SK-N-SH (cell line): ENCODE results near the gene CDC42EP3. TPM values are rescaled to one million over a fixed set of nuclear protein-coding genes. Genes with fewer than 3 reads are reported as not detected.

Experiments used
- CTCF ChIA-PET: fragments of 300-600, 350-600 bp; formaldehyde crosslinking; extraction: SDS; loops from one replicate; lab custom pipeline; 2021; lab: Yijun Ruan, JAX
- POLR2A ChIA-PET: fragments of 350-600 bp; sonication (Branson Sonifier 250); formaldehyde crosslinking; extraction: SDS; loops from one replicate; lab custom pipeline; 2020; ENCODE audit warnings: antibody characterized with exemption, inconsistent platforms; lab: Yijun Ruan, JAX
- DNase-seq: peaks from one replicate; pipeline ENCODE4 v3.0.0; 2012
- H2AFZ ChIP-seq: fragments of 200-600 bp; sonication (generic); 2 replicates; pipeline ENCODE4 v1.8.1; 2016; ENCODE audit warnings: antibody characterized with exemption, mild to moderate bottlenecking, low read depth
- H3F3A ChIP-seq: fragments of 200-600 bp; sonication (generic); replicated peaks from 2 replicates; pipeline ENCODE3; 2016; ENCODE audit warnings: antibody characterized with exemption, mild to moderate bottlenecking; ENCODE audit not compliant: insufficient read depth
- H3K27ac ChIP-seq, 2 experiments: fragments of 200-500 bp in 1 of 2; fragments of 200-600 bp in 1 of 2; sonication (Bioruptor generic) in 1 of 2; sonication (generic), shearing (Covaris generic) in 1 of 2; 2 replicates each; pipeline versions ENCODE4 v1.5.1 to v1.6.1; 2014 to 2016; ENCODE audit warnings: low read depth in 2 of 2, inconsistent platforms in 1 of 2, low read length in 1 of 2, mild to moderate bottlenecking in 1 of 2, mixed read lengths in 1 of 2
- H3K27me3 ChIP-seq: fragments of 200-600 bp; sonication (generic), shearing (Covaris generic); 2 replicates; pipeline ENCODE4 v1.6.1; 2016; ENCODE audit warnings: mixed run types; ENCODE audit not compliant: insufficient read depth
- H3K36me3 ChIP-seq, 2 experiments: fragments of 200-500 bp in 1 of 2; fragments of 200-600 bp in 1 of 2; sonication (Bioruptor generic) in 1 of 2; sonication (generic) in 1 of 2; replicated peaks in 1 of 2; 2 replicates each; pipeline versions ENCODE3 to v1.5.1; 2014 to 2016; ENCODE audit warnings: low read length in 1 of 2, mild to moderate bottlenecking in 1 of 2; ENCODE audit not compliant: insufficient read depth in 2 of 2, control insufficient read depth in 1 of 2
- H3K4me1 ChIP-seq, 2 experiments: fragments of 200-500 bp in 1 of 2; fragments of 200-600 bp in 1 of 2; sonication (Bioruptor generic) in 1 of 2; sonication (generic), shearing (Covaris generic) in 1 of 2; 2 replicates each; pipeline versions ENCODE4 v1.5.1 to v1.6.1; 2014 to 2016; ENCODE audit warnings: low read depth in 1 of 2, low read length in 1 of 2, mixed run types in 1 of 2; ENCODE audit not compliant: insufficient read depth in 2 of 2, control insufficient read depth in 1 of 2
- H3K4me2 ChIP-seq: fragments of 200-600 bp; sonication (generic), shearing (Covaris generic); 2 replicates; pipeline ENCODE4 v1.6.1; 2017; ENCODE audit warnings: mixed run types
- H3K4me3 ChIP-seq, 2 experiments: fragments of 200-500 bp in 1 of 2; fragments of 200-600 bp in 1 of 2; sonication (Bioruptor generic) in 1 of 2; sonication (generic), shearing (Covaris generic) in 1 of 2; 2 replicates each; pipeline versions ENCODE4 v1.5.1 to v1.8.1; 2014 to 2016; ENCODE audit warnings: low read depth in 2 of 2, inconsistent platforms in 1 of 2, low read length in 1 of 2, mild to moderate bottlenecking in 1 of 2, mixed read lengths in 1 of 2, moderate library complexity in 1 of 2
- H3K79me2 ChIP-seq: fragments of 200-600 bp; sonication (generic); 2 replicates; pipeline ENCODE4 v1.8.1; 2017; ENCODE audit warnings: mild to moderate bottlenecking; ENCODE audit not compliant: insufficient read depth
- H3K9ac ChIP-seq: fragments of 200-600 bp; sonication (generic); 2 replicates; pipeline ENCODE4 v1.6.1; 2017; ENCODE audit warnings: mixed run types
- H3K9me2 ChIP-seq: fragments of 200-600 bp; sonication (generic); 2 replicates; pipeline ENCODE4 v1.6.1; 2017; ENCODE audit warnings: mixed run types
- H3K9me3 ChIP-seq: fragments of 200-600 bp; sonication (generic); 2 replicates; pipeline ENCODE4 v1.6.1; 2017; ENCODE audit warnings: mixed run types, mild to moderate bottlenecking, moderate library complexity
- H4K20me1 ChIP-seq: fragments of 200-600 bp; sonication (generic); 2 replicates; pipeline ENCODE4 v1.6.1; 2017; ENCODE audit warnings: mild to moderate bottlenecking, mixed run types; ENCODE audit not compliant: insufficient read depth
- CTCF ChIP-seq: fragments of 200-600 bp; sonication (generic); IDR thresholded peaks from 2 replicates; pipeline ENCODE4 v1.6.1; 2017; ENCODE audit warnings: antibody characterized with exemption, mild to moderate bottlenecking, moderate library complexity
- ELF1 ChIP-seq: IDR thresholded peaks from 2 replicates; pipeline ENCODE4 v1.4.0; 2012
- EP300 ChIP-seq, 2 experiments: IDR thresholded peaks; 2 replicates each; pipeline versions ENCODE4 v1.4.0 to v1.6.1; 2012; ENCODE audit warnings: borderline replicate concordance in 1 of 2, low read depth in 1 of 2, low read length in 1 of 2
- FOSL2 ChIP-seq: IDR thresholded peaks from 2 replicates; pipeline ENCODE4 v1.4.0; 2012; ENCODE audit warnings: low read depth, mild to moderate bottlenecking, moderate library complexity, borderline replicate concordance
- FOXJ3 ChIP-seq: sonication (generic); formaldehyde crosslinking; IDR thresholded peaks from 2 replicates; pipeline ENCODE4 v1.5.1; 2020; ENCODE audit warnings: mild to moderate bottlenecking, missing genetic modification reagents
- GABPA ChIP-seq: IDR thresholded peaks from 2 replicates; pipeline ENCODE4 v1.4.0; 2012; ENCODE audit warnings: low read depth, mild to moderate bottlenecking
- GATA2 ChIP-seq: sonication (generic); formaldehyde crosslinking; IDR thresholded peaks from 2 replicates; pipeline ENCODE4 v1.5.0; 2020; ENCODE audit warnings: mild to moderate bottlenecking, missing genetic modification reagents
- JUND ChIP-seq: IDR thresholded peaks from 2 replicates; pipeline ENCODE4 v1.4.0; 2012
- MAX ChIP-seq: IDR thresholded peaks from 2 replicates; pipeline ENCODE4 v1.4.0; 2012; ENCODE audit warnings: low read depth
- MXI1 ChIP-seq: IDR thresholded peaks from 2 replicates; pipeline ENCODE4 v1.6.1; 2012; ENCODE audit warnings: mild to moderate bottlenecking, low read depth, low read length, improper control_type of control experiment
- NFIC ChIP-seq: IDR thresholded peaks from 2 replicates; pipeline ENCODE4 v1.4.0; 2012; ENCODE audit warnings: borderline replicate concordance
- PBX3 ChIP-seq: IDR thresholded peaks from 2 replicates; pipeline ENCODE4; 2012
- RAD21 ChIP-seq: IDR thresholded peaks from 2 replicates; pipeline ENCODE4 v1.6.1; 2012; ENCODE audit warnings: mild to moderate bottlenecking, low read length
- SIN3A ChIP-seq: IDR thresholded peaks from 2 replicates; pipeline ENCODE4 v1.6.1; 2012; ENCODE audit warnings: low read depth, mild to moderate bottlenecking, low read length, moderate library complexity, borderline replicate concordance
- SMC3 ChIP-seq: IDR thresholded peaks from 2 replicates; pipeline ENCODE4 v1.6.1; 2012; ENCODE audit warnings: low read depth, low read length, improper control_type of control experiment
- TAF1 ChIP-seq: IDR thresholded peaks from 2 replicates; pipeline ENCODE4 v1.6.1; 2012; ENCODE audit warnings: low read depth, mild to moderate bottlenecking, low read length, moderate library complexity, borderline replicate concordance
- TCF12 ChIP-seq: IDR thresholded peaks from 2 replicates; pipeline ENCODE4 v1.4.0; 2012
- TEAD4 ChIP-seq: IDR thresholded peaks from 2 replicates; pipeline ENCODE4 v1.4.0; 2012; ENCODE audit warnings: mild to moderate bottlenecking, borderline replicate concordance; ENCODE audit not compliant: insufficient read depth
- USF1 ChIP-seq: IDR thresholded peaks from 2 replicates; pipeline ENCODE4 v1.4.0; 2012; ENCODE audit warnings: low read depth, borderline replicate concordance
- YY1 ChIP-seq: IDR thresholded peaks from 2 replicates; pipeline ENCODE4 v1.4.0; 2012; ENCODE audit warnings: low read depth, mild to moderate bottlenecking
- WGBS: methylation state at CpG from one replicate; pipeline ENCODE4 v1.1.6; 2017; ENCODE audit warnings: low lambda C conversion rate; 5-methylcytosine and 5-hydroxymethylcytosine counted together
- polyA plus RNA-seq, 3 experiments: library from polyadenylated mRNA; depleted of rRNA; stranded (reverse); fragments of >200 nt; gene quantifications; 2 replicates each; pipeline ENCODE4 v1.2.3, GENCODE V29; 2012

The CDC42EP3 gene
- polyA plus RNA-seq, 1 of the 3 experiments (the other 2 are of a cell fraction) = 87.5 TPM

- peaks cover 19% of the 10 kb centered on the region for H3F3A ChIP-seq
- no peaks in the 10 kb centered on the region for H3K9me3 ChIP-seq
- no peak overlapping the region for H3K9ac ChIP-seq
- H3K79me2 ChIP-seq = no peaks in the 10 kb centered on the region
- 93% methylated on average over 4 of the region's 4 CpGs for WGBS
- H3K4me2 ChIP-seq = no peak overlapping the region
- ChIA-PET POLR2A (no interaction called here), CTCF (interaction anchor here (0.6 to 3.9 kb wide), 9 partner anchors 10 to 255 kb away, joined by 3 to 17 read pairs (median 5); no protein-coding TSS in a partner anchor)
- no peaks in the 10 kb centered on the region for H3K27me3 ChIP-seq
- DNase-seq = no peak
- H3K4me1 ChIP-seq = peaks cover 13 to 16% of the 10 kb centered on the region in 2 experiments; a peak in 2 of 4 replicates
- no peaks in the 10 kb centered on the region for H3K9me2 ChIP-seq
- TF ChIP-seq USF1 = no peak
- no peak for TF ChIP-seq FOXJ3
- TF ChIP-seq TEAD4 = no peak
- no peak for TF ChIP-seq NFIC
- no peak for TF ChIP-seq SMC3
- TF ChIP-seq TCF12 = no peak
- no peak for TF ChIP-seq TAF1
- no peak for TF ChIP-seq CTCF
- no peak overlapping the region for H2AFZ ChIP-seq
- H3K27ac ChIP-seq = no peak overlapping the region
- H4K20me1 ChIP-seq = no peaks in the 10 kb centered on the region
- H3K36me3 ChIP-seq = no peaks in the 10 kb centered on the region
- H3K4me3 ChIP-seq = no peak overlapping the region
These were observed 48.9 kb downstream of the CDC42EP3 start for GRCh38 chr2:37622450-37623100.

GRCh38 chr2:37621199-37621598, 50.2 kb downstream of the CDC42EP3 start:
- Histone ChIP-seq H3K9me2 (no peaks in the 10 kb centered on the region), H3F3A (peaks cover 19% of the 10 kb centered on the region), H2AFZ (no peak overlapping the region), H3K27me3 (no peaks in the 10 kb centered on the region), H3K79me2 (no peaks in the 10 kb centered on the region), H3K36me3 (no peaks in the 10 kb centered on the region), H3K27ac (no peak overlapping the region), H3K9ac (no peak overlapping the region), H3K9me3 (no peaks in the 10 kb centered on the region), H3K4me3 (no peak overlapping the region), H3K4me1 (peaks cover 11 to 13% of the 10 kb centered on the region in 2 experiments; a peak in 2 of 4 replicates), H3K4me2 (no peak overlapping the region), H4K20me1 (no peaks in the 10 kb centered on the region)
- POLR2A ChIA-PET = no interaction called here
- WGBS = 67% methylated on average over 1 of the region's 1 CpG
- CTCF ChIA-PET = interaction anchor here (0.7 to 3.9 kb wide), 8 partner anchors 11 to 256 kb away, joined by 3 to 17 read pairs (median 7); no protein-coding TSS in a partner anchor
- DNase-seq = no peak
- TF ChIP-seq GATA2 (CRISPR knock-in tag) (no peak), USF1 (no peak), TCF12 (no peak), SIN3A (no peak), JUND (no peak), PBX3 (no peak), YY1 (no peak), ELF1 (no peak), MAX (no peak), EP300 (IDR thresholded peaks at IDR 0.05; ENCODE audit: borderline replicate concordance in 1 of 2, low read depth in 1 of 2, low read length in 1 of 2) (no peak), GABPA (no peak), CTCF (no peak), TEAD4 (no peak), MXI1 (no peak), FOSL2 (no peak), RAD21 (no peak)
